ENCODE results near the gene SLC18A3.

SLC18A3 gene

DNA sequence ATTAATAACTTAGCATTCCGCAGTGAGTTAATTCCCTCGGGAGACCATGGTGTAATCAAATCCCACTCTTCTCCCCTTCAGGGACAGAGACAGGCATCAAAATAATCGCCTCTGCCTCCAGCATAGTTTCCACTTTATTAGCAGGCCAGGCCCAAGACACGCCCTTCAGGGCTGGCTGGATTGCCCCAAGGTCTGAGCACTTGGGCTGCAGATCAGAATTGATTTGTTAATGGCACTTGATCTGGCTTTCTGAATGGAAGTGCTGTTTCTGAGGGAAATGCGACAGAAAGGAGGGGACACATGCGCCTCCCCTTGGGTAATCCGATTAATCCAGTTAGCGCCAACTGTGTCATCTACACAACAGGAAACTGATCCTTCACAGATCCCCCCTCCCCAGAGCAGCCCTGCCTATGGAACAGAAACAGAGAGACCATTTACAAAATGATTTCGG is 19.3 kb downstream of the SLC18A3 start:
- DNase-seq: no peak

DNA sequence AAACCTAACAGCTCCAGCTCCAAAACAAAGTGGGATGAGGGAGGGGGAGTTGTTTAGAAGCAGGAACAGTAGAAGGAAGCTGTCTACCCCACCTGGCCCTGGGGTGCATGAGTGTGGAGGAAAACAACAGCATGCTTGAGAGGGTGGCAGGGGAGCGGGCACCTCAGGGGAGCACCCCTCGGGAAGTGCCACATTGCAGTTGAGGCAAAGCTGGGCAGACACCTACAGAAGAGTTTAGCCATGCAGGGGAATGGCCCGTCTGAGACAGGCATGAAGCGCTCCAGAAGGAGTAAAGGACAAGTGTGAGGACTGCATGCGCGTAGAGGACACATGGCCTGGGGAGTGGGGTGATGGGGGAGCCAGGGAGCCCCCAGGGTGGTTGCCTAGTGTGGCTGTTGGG is 21.9 kb downstream of the SLC18A3 start:
- no peak for DNase-seq

DNA sequence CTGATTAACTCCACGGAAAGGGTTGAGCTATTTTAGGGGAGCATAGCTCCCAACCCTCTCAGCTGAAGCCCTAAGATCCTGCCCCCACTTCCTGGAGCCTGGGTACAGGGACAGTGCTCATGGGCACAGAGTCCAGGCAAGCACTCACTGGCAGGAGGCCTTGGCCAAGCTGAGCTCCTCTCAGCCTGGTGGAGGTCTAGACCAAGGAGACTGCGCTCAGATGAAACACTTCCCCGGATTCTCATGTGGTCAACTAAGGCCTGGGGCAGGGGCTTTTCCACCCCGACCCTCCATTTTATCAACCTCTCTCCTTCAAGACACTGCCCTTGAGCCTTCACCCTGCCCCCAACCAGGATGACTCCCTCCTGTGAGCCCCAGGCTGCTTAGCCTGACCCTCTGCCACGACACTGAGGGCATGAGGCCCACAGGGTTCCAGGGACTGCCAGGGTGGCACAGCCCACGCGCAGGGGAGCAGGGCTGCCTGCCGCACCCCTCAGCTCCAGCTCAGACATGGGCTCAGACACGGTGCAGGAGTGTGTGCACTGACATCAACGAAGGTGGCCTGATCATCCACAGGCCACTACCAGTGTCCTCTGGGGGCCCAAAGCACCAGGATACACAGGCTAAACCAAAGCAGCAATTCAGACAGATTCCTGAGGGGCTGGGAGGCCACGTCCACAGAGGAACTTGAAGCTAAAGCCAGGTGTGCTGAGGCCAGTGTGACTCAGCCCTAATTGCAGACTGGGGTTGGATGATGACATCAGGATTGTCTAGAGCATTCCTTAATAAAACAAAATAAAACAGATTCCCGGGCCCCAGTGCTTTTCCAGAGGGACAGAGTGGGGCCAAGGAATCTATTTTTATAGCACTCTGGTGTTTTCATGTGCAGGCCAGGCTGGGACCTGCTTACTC is 22.6 kb downstream of the SLC18A3 start:
- no peak for DNase-seq

DNA sequence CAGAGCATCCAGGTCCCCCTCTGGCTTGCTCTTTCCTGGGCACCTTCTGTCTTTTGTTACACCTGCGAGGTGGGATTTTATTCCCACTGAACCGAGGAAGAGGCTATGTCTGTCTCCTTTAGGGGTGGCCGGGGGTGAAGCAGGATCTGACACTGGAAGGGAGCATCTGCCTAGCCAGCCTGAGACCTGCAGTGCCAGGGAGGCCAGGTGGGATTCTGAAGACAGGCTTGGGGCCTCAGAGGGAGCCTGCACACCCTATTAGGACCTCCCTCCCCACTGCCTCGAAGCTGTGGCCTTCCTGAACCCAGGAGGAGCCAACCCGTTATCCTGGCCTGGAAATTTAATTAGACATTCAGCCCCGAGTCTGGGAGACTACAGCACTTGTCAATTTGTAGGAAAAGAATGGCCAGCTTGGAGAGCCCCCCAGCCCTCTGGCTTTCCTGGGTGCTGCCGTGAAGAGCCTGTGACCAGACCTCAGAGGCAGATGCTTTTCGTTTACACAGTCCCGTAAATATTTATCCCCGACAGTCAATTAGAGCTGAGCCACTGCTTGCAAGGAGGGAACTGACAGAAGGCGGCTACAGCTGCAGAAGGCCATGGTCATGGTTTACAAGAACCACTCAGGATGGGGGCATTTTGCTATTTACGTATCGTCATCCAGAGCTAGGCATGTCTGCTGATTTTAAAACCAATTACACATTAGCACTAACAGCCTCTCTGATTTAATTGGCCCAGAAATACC is 23.4 kb downstream of the SLC18A3 start:
- DNase-seq: no peak

DNA sequence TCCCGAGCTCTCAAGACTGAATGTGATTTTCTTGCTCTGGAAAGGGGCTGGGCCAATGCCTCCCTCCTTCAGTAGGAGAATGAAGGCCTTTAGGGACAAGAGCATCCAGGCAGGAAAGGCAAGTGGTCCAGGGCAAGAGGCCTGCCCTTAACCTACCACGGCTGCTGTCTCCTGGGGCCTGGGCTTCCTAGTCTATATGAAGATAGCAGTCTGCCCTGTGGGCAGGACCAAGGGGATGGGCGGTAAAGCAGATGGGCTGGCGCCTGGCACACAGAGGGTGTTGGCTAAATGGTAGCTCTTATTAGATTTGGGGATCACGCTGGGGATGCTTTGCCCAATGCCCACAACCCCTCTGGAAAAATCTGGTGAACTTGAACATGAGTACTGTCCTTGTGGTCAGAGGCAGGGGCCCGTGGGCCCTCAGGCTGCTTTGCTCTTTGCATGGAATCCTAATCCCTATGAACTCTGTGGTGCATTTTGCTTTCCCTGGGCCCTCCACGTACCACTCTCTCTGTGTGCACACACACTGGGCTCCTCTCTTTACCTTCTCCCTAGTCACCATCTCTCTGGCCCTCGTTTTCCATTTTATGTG is 24.1 kb downstream of the SLC18A3 start:
- DNase-seq: no peak

DNA sequence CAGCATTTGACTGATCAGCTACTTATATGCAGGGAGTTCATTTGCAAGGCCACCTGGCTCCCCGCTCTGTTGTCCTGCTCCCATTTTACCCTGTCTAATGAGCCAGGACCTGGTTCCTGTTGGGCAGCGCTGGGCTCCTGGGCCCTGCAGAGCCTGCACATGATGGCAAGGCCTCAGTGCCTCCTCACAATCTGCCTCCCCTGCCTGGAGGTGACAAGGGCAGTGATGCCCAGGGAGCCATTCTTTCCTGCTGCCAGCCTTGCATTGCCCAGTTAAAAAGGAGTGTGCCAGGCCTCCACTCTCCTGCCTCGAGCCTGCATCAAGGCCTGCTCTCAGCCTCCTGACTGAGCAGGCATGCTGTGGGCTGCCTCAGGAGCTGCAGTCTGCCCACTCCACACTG is 32.2 kb downstream of the SLC18A3 start:
- DNase-seq: no peak

DNA sequence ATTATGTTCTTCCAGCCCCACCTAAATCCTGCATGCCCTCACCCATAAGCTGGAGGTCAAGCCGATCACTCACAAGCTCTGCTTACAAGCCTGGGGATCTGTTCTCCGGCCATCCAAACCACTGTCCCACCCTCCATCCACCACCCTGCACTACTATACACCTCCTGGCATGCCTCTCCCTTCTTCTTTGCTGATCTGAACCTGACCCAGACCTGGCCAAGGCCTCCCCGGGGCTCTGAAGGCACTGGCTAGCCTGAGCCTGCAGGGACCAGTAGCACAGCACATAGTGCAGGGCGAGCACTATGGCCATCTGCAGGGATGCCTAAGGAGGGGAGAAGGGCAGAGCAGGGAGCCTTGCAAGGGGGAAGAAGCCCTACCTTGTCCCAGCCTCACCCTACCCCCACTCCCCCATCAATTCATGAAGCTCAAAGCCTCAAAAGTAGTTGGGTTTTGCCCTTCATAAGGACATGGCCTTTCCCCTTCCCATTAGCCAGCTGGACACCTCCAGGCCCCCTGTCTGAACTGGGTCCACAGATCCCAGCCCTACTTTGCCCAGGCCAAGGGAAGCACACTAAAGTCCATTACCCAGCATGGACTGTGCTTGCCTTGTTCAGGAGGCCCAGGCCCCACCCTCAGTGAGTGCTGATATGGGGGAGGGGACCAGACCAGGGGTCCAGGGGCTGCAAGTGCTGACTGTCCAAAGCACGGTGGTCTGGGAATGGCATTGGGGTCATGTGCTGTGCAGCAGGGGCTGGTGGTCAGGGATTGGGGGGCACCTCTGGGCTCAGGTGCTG is 33.3 kb downstream of the SLC18A3 start:
- no peak for DNase-seq

DNA sequence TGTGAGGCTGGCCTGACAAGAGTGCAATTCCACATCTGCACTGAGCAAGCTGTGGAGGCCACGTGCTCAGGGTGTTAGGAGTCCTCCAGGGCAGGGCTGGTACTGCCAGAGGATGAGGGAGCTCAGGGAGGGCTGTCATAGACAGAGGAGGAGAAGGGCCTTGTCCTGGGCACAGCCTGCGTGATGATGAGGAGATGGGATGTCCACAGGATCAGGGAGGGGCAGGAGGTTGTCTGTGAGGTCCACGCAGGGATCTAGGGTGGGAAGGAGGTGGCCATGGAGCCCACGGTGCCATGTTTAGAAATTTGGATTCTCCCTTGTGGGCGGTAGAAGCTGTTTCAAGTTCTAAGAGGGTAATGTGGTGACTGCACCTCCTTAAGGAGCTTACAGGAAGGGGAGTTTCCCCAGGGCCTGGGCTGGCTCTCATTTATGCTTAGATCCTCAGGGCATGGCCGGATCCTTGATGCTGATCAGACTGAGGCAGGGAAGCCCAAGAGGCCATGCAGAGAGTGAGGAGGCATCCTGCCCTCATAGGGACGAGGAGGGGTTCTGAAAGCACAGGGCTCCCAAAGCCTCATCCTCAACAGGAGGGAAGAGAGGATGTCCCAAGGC is 34.0 kb downstream of the SLC18A3 start:
- DNase-seq: no peak

DNA sequence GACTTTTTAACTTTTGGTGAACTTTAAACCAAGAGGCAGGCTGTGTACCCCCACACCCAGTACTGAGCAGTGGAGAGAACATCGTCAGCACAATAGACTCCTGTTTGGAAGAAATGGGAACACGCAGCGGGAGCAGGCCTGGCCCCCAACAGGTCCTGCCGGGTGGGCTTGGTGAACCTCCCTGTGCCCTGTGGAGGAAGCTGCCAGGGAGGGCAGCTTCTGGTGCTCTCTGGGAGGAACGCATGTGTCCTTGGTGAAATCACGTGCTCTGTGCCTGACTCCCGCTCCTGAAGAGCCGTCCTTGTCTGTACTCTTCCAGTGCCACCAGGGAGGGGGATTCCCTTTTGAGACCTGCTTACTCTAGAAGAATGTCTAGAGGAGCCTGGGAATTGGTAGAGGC is 35.3 kb downstream of the SLC18A3 start:
- DNase-seq: no peak

DNA sequence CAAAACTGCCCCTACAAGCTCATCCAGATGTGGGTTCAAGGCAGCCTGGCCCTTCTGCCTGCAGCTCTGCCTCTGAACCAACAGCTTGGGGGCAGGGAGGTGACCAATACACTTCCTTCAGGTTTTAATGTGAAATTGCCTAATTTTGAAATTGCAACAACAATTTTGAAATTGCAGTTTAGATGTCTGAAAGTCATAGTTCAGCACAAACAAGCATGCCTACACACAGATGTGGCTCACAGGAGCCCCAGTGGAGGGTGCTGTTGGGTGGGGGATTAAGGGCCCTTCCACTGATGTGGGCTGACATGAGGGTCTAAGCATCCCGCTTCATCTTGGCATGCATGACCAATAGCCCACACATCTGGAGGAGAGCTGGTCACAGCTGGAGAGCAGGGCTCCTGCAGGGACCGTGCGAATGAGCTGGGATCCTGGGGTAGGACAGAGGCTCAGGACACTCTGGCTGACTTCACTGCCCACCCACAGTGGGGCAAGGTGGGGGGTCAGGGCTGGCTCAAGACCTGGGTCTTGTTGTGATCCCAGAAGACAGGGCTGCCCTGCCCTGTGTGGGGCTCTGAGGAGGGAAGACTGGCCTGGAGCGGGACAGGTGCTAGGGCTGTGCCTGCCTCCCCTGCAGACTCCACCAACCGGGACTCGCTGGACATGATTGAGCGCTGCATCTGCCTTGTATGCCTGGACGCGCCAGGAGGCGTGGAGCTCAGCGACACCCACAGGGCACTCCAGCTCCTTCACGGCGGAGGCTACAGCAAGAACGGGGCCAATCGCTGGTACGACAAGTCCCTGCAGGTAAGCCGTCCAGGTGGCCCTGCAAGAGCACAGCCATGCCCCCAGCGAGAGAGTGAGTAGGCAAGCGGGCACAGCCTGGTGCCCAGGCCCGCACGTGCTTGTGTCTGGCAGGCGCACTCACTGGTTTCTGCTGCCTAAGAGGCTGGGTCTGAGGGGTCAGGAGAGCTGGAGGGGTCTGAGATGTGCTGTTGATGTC is 36.1 kb downstream of the SLC18A3 start:
- no peak for DNase-seq

DNA sequence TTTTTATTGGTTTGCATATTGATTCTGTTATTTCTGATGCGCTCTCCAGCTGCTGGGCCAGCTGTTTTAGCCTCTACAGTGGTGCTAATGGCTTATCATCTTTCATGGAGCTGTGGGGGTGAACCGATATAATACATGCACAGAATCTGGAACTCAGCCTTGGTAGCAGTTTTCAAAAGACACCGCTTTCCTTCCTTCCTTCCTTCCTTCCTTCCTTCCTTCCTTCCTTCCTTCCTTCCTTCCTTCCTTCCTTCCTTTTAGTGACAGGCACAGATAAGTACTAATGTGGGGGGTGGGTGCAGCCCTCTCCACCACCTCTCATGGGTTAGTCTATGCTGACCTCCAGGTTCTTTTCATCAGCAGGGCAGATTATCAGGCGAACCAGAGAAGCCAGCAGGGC is 37.4 kb downstream of the SLC18A3 start:
- no peak for DNase-seq

DNA sequence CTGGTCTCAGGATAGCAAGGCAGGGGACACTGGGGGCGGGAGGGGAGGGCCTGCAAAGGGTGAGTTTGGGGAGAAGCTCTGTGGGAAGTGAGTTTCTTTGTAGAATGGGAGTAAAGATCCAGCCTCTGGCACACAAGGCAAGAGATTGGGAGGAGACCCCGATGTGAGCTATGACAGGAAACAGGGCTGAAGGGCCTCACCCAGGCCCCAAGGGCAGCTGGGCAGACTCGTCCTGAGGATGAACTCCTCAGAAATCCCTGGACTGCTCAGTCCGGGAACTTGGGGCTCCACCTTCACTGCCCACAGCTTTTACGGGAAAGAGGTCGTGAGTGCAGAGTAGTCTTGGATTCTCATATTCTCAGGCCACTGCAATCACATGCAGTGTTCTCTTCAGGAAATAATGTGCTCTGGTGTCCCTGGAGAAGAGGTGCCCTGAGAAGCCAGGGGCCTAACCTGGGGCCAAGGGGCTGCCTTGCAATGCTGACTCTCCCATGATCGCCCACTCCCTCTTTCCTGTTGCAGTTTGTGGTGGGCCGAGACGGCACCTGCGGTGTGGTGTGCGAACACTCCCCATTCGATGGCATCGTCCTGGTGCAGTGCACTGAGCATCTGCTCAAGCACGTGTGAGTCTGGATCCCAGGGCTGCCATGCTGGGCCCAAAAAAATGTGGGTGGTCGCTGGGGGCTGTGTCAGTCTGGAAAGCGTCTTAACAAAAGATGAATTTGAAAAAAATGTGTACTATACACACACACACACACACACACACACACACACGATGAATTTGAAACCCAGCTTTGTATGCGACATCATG is 38.1 kb downstream of the SLC18A3 start:
- DNase-seq: no peak

DNA sequence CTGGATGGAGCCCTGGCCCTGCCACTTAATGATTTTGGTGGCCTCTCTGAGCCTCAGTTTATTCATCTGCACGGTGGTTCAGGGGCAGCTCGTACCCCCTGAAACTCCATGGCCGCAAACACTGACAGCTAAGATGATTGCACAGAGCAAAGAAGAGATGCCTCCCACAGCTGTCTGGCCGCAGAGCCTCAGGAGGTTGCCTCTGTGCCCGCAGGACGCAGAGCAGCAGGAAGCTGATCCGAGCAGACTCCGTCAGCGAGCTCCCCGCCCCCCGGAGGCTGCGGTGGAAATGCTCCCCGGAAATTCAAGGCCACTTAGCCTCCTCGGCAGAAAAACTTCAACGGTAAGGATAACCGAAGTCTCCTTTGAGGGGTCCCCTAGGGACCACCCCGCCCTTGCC is 39.2 kb downstream of the SLC18A3 start:
- DNase-seq: no peak

DNA sequence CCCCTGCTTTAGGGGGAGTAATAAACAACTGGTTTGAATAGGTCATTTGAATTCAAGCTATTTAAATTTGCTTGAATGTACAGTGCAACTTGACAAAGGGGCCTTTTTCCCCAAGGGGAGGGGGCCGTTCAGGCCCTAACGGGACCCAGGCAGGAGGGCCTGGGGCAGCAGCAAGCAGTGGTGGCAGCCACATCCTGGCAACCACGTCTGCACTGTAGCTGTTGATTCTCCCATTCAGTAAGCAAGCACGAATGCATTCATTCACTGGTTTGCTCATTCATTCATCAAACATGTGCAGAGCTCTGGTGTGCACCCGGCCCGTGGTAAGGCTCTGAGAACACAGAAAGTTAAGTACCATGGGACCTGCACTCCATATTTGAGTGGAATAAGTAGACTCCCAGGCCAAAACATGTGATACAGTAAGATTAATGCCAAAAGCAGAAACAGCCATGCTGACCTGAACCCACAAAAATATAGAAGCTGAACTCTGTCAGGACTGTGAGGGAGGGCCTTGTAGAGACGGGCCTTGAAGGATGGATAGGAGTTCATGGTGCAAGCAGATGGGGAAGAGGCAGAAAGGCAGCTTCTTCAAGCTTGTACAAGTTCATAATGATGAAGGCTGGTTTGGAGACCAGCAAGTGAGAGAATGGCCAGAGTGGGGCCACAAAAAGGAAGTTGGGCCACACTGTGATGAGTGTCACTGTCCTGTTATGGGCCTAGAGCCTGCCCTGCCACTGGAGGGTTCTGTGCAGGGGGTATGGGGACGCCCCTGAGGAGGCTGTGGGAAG is 40.0 kb downstream of the SLC18A3 start:
- no peak for DNase-seq

DNA sequence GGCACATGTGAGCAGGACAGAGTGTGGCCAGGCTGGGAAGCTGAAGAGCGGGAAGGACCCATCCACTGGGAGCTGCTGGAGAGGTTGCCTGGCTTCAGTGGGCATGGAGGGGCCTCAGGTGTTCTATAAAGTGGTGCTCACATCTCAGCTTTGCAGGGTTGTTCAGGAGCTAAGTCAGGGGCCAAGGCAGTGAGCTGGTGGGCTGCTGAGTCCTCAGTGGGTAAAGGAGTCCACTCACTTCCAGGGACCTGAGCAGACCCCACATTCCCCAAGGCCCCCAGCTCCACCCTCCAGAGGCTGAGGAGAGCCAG is 40.6 kb downstream of the SLC18A3 start:
- DNase-seq: no peak

DNA sequence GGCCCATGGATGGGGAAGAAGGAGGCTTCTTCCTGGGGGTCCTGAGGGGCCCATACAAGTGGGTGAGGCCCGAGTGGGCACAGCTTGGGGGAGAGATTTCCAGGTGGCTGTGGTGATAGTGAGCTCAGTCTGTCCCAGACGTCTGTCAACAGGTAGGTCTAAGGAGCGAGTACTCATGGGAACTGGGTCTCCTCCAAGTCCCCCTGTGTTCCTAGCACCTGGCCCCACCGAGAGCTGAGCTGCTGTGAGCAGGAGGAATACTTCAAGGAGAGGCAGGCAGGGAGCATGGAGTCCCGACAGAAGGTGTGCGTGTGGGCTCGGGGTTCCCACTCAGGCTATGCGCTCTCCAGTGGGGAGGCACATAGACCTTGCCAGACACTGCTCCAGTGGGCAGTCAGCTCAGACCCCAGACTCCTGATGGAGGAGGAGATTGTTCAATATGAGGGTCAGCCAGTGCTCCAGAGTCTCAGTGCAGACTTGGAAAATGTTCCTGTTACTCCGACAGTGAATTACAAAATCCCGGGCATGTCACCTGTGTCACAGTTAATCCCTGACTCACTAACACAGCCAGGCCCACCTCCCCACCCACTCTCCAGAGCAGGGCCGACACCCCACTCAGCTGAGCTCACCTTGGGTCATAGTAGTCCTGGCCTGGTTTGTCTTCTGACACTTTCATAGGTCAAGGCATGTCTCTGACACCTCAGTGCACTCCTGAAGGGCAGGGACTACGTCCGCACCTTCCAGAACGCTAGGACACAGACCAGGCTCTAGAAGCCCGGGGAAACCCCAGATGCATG is 41.1 kb downstream of the SLC18A3 start:
- DNase-seq: no peak

DNA sequence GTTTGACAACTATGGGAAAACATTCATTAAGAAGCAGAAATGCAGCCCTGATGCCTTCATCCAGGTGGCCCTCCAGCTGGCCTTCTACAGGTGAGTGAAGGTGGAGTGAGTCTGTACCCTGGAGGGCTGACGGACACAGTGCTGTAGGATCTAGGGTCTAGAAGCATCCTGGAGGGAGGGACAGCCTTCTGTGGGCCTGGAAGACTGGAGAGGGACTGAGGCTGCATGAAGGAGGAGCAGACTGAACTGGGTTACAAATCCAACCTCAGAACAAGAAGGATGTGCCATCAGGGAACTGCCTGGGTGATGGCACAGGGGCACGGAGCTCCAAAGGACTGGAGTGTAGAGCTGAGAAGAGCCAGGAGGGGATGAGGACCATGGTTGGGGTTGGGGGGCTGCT is 41.8 kb downstream of the SLC18A3 start:
- DNase-seq: no peak

DNA sequence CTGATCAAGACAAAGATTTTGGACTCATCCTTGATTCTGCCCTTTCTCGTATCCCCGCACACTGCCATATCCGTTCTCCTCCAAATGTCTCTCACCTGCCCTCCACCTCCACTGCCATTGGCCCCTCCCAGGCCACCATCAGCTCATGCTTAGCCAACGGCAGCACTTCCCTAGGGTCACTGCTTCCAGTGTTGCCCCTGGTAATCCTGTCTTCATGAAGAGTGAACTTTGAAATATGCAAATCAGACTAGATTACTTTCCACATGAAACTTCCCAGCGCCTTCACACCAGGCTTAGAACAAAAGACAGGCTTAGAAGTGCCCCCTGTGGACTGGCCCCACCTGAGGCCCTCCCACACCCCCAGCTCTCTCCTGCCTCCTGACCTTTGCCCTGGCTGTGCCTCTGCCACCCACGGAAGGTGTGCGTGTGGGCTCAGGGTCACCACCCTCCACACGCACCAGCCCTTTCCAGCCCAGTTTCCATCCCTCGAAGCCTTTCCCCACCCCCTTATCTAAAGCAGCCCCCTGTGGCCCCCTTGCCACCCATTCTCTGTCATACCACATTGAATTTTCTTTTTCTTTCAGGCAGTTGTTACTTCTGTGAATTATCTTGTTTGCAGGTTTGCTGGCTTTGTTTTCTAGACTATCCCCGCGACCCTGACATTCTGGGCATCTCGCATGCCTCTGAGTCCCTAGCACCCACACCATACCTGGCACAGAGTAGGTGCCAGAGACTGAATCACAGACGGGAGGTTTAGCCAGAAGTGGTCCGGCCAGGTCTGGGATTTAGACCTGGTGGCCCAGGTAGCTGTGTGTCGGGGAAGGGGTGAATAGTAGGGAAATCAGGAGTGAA is 42.5 kb downstream of the SLC18A3 start:
- no peak for DNase-seq

All from CD4-positive, alpha-beta T cell treated with Interleukin-15 for 1 hour (primary cell).